Panc1 (cell line): ENCODE measurements around the gene MN1. TPM values are rescaled to one million over a fixed set of nuclear protein-coding genes. Genes with fewer than 3 reads are reported as not detected.

Experiments
- ATAC-seq: fragments of 200-7000 bp; cut with Tn5 transposase; 2 replicates; pipeline ENCODE4 v1.9.1; 2020; ENCODE audit warnings: mild to moderate bottlenecking, moderate library complexity
- BruUV-seq: library from RNA; stranded (reverse); fragments of 400-500 nt; replicated peaks from 2 replicates; lab custom pipeline; 2021; lab: Mats Ljungman, UMichigan
- CTCF ChIA-PET: fragments of 300-600 bp; sonication (Branson Sonifier 250); formaldehyde crosslinking; loops from one replicate; lab custom pipeline; 2022; ENCODE audit warnings: antibody characterized with exemption; lab: Charles Lee
- POLR2A ChIA-PET: fragments of 300-600 bp; sonication (Branson Sonifier 250); formaldehyde crosslinking; loops from one replicate; lab custom pipeline; 2022; ENCODE audit warnings: antibody characterized with exemption; lab: Charles Lee
- DNase-seq: peaks from one replicate; pipeline ENCODE4 v3.0.0-alpha.2; 2010; ENCODE audit warnings: low read depth, low spot score
- H3K27ac ChIP-seq: 2 replicates; pipeline ENCODE4 v1.5.1; 2011; ENCODE audit warnings: mild to moderate bottlenecking, low read length, inconsistent platforms
- H3K27me3 ChIP-seq: fragments of 200-500 bp; sonication (Bioruptor generic); 2 replicates; pipeline ENCODE4 v1.6.0; 2014; ENCODE audit warnings: low read length, inconsistent platforms; ENCODE audit not compliant: control insufficient read depth, insufficient read depth
- H3K36me3 ChIP-seq: fragments of 200-500 bp; sonication (Bioruptor generic); 2 replicates; pipeline ENCODE4 v1.5.1; 2014; ENCODE audit warnings: inconsistent platforms, mild to moderate bottlenecking, low read length, moderate library complexity; ENCODE audit not compliant: control insufficient read depth, insufficient read depth
- H3K4me1 ChIP-seq: 2 replicates; pipeline ENCODE4 v1.5.1; 2011; ENCODE audit warnings: inconsistent platforms, mild to moderate bottlenecking, low read length, moderate library complexity; ENCODE audit not compliant: control insufficient read depth, insufficient read depth
- H3K4me3 ChIP-seq, 2 experiments: 2 replicates each; pipeline ENCODE4 v1.5.1; 2011 to 2012; ENCODE audit warnings: low read depth in 2 of 2, low read length in 2 of 2, mild to moderate bottlenecking in 2 of 2, inconsistent platforms in 1 of 2, moderate library complexity in 1 of 2
- H3K9me3 ChIP-seq: fragments of 200-500 bp; sonication (Bioruptor generic); 2 replicates; pipeline ENCODE4 v1.5.1; 2014; ENCODE audit warnings: low read depth, mild to moderate bottlenecking, inconsistent platforms, low read length, moderate library complexity; ENCODE audit not compliant: control insufficient read depth, insufficient read depth
- CTCF ChIP-seq: fragments of 450-650 bp; IDR thresholded peaks from 2 replicates; pipeline ENCODE4 v1.5.1; 2017; ENCODE audit warnings: mild to moderate bottlenecking
- POLR2AphosphoS5 ChIP-seq: IDR thresholded peaks from 2 replicates; pipeline ENCODE4 v1.6.1; 2012; ENCODE audit warnings: mild to moderate bottlenecking, low read depth, low read length, moderate library complexity
- REST ChIP-seq, 2 experiments: IDR thresholded peaks; 2 replicates each; pipeline ENCODE4 v1.6.1; 2011 to 2012; ENCODE audit warnings: low read depth in 2 of 2, control low read depth in 1 of 2, low read length in 1 of 2, mild to moderate bottlenecking in 1 of 2, moderate library complexity in 1 of 2; ENCODE audit not compliant: insufficient read depth in 1 of 2
- SIN3A ChIP-seq: IDR thresholded peaks from 2 replicates; pipeline ENCODE4 v1.6.1; 2012; ENCODE audit warnings: low read depth, mild to moderate bottlenecking, low read length, moderate library complexity, borderline replicate concordance; ENCODE audit not compliant: insufficient read depth
- TCF7L2 ChIP-seq: IDR thresholded peaks from 2 replicates; pipeline ENCODE4 v1.6.1; 2011; ENCODE audit warnings: mild to moderate bottlenecking, low read depth, low read length, inconsistent platforms
- in situ Hi-C: cut with HindIII; loops from 2 replicates; pipeline ENCODE4 v1.10.0; 2016; ENCODE audit warnings: low sequenced_read_pairs, low pct_unique_long_range_greater_than_20kb
- intact Hi-C: fragments of 100-400 bp; cut with micrococcal nuclease; formaldehyde crosslinking; loops from one replicate; pipeline ENCODE4 v1.10.0; 2022; ENCODE audit not compliant: unreplicated experiment
- total RNA-seq: library from RNA; stranded (reverse); gene quantifications from one replicate; pipeline ENCODE4 v1.2.1, GENCODE V29; 2021; ENCODE audit not compliant: unreplicated experiment

Gene MN1
- total RNA-seq, 1 experiment from 2014 or later = 0.51 TPM

- Histone ChIP-seq H3K9me3 (no peaks in the 10 kb centered on the region), H3K4me1 (no peaks in the 10 kb centered on the region), H3K4me3 (no peak overlapping the region), H3K27ac (no peak overlapping the region), H3K36me3 (no peaks in the 10 kb centered on the region), H3K27me3 (no peaks in the 10 kb centered on the region)
- intact Hi-C loops (no loop called here), in situ Hi-C loops (no loop called here)
- no peak for DNase-seq
- CTCF ChIA-PET = no interaction called here
- POLR2A ChIA-PET = no interaction called here
- ATAC-seq = no peak; the same call in 1 of the 2 replicates
- TF ChIP-seq TCF7L2 (no peak), POLR2AphosphoS5 (no peak), CTCF (no peak), SIN3A (no peak), REST (IDR thresholded peaks at IDR 0.05; ENCODE audit: insufficient read depth in 1 of 2, low read depth in 2 of 2, low read length in 1 of 2) (no peak)
- BruUV-seq = no TSS peak
These were observed 8.4 kb upstream of the MN1 start for GRCh38 chr22:27809700-27810608.

GRCh38 chr22:27809226-27809603 is 7.7 kb upstream of the MN1 start:
- H3K36me3 ChIP-seq = no peaks in the 10 kb centered on the region
- no peak for DNase-seq
- in situ Hi-C loops = no loop called here
- TF ChIP-seq TCF7L2 (no peak), SIN3A (no peak), REST (IDR thresholded peaks at IDR 0.05; ENCODE audit: insufficient read depth in 1 of 2, low read depth in 2 of 2, low read length in 1 of 2) (no peak), CTCF (no peak), POLR2AphosphoS5 (no peak)
- BruUV-seq = no TSS peak
- ChIA-PET POLR2A (no interaction called here), CTCF (no interaction called here)
- H3K27ac ChIP-seq = no peak overlapping the region
- no peak for ATAC-seq
- no peaks in the 10 kb centered on the region for H3K4me1 ChIP-seq
- no peak overlapping the region for H3K4me3 ChIP-seq
- H3K9me3 ChIP-seq = no peaks in the 10 kb centered on the region
- intact Hi-C loops = no loop called here
- H3K27me3 ChIP-seq = no peaks in the 10 kb centered on the region
